Uterus (tissue), 4 donors: ENCODE data around the gene GMEB2. TPM values are rescaled to one million over a fixed set of nuclear protein-coding genes. Genes with fewer than 3 reads are reported as not detected.
A peak's percentile ranks its signal among the peaks of the same experiment; 100 is the strongest.

Experiments used
- DNase-seq, 2 donors: peaks; one replicate each; pipeline ENCODE4 v3.0.0-alpha.2; 2019 to 2020
- H3K27ac ChIP-seq, 2 donors: fragments of 200-600 bp; sonication (generic); 1 replicate in 1 of 2; 2 replicates in 1 of 2; pipeline ENCODE4 v1.5.1; 2016 to 2018
- H3K27me3 ChIP-seq, 2 donors: fragments of 200-600 bp; sonication (generic); one replicate each; pipeline ENCODE4 v1.5.1; 2018 to 2019; ENCODE audit warnings: control low read depth in 1 of 2
- H3K36me3 ChIP-seq, 2 donors: fragments of 200-600 bp; sonication (generic); one replicate each; pipeline ENCODE4 v1.5.1; 2019; ENCODE audit warnings: control low read depth in 1 of 2
- H3K4me1 ChIP-seq, 2 donors: fragments of 200-600 bp; sonication (generic); one replicate each; pipeline ENCODE4 v1.5.1; 2018 to 2019; ENCODE audit warnings: control low read depth in 1 of 2
- H3K4me3 ChIP-seq, 2 donors: fragments of 200-600 bp; sonication (generic); 1 replicate in 1 of 2; 2 replicates in 1 of 2; pipeline ENCODE4 v1.5.1; 2018 to 2019; ENCODE audit warnings: mild to moderate bottlenecking in 1 of 2
- H3K9me3 ChIP-seq, 2 donors: fragments of 200-600 bp; sonication (generic); one replicate each; pipeline ENCODE4 v1.5.1; 2019; ENCODE audit warnings: control low read depth in 1 of 2
- POLR2A ChIP-seq, 2 donors: fragments of 450-650 bp; IDR thresholded peaks; one replicate each; pipeline ENCODE4 v1.6.1; 2016; ENCODE audit warnings: antibody characterized with exemption in 2 of 2, mild to moderate bottlenecking in 1 of 2, moderate library complexity in 1 of 2
- intact Hi-C: fragments of 100-400 bp; cut with DNase I; formaldehyde crosslinking; loops from one replicate; pipeline ENCODE4 v1.15.1; 2023; ENCODE audit warnings: low total_unique reads
- total RNA-seq, 4 donors: library from RNA; depleted of rRNA in 3 of 4; stranded (reverse); fragments of >200 nt in 3 of 4; gene quantifications; one replicate each; pipeline versions ENCODE4 v1.1.0 to v1.2.4, GENCODE V29; 2014 to 2023
- TF ChIP-seq, protein P1 (sequence below), 4 experiments: fragments of 200-600 bp in 2 of 4; fragments of 450-650 bp in 2 of 4; sonication (generic) in 2 of 4; IDR thresholded peaks; one replicate each; pipeline ENCODE4 v1.5.1; 2016 to 2019; ENCODE audit warnings: antibody characterized with exemption in 4 of 4, mild to moderate bottlenecking in 2 of 4, moderate library complexity in 1 of 4
- donor health status: DM: yes; HTN: yes; CAD: no.

GMEB2 gene
- total RNA-seq, 4 donors from 2014 or later: 2.1 to 24.8 (median 11.5) TPM

DNA sequence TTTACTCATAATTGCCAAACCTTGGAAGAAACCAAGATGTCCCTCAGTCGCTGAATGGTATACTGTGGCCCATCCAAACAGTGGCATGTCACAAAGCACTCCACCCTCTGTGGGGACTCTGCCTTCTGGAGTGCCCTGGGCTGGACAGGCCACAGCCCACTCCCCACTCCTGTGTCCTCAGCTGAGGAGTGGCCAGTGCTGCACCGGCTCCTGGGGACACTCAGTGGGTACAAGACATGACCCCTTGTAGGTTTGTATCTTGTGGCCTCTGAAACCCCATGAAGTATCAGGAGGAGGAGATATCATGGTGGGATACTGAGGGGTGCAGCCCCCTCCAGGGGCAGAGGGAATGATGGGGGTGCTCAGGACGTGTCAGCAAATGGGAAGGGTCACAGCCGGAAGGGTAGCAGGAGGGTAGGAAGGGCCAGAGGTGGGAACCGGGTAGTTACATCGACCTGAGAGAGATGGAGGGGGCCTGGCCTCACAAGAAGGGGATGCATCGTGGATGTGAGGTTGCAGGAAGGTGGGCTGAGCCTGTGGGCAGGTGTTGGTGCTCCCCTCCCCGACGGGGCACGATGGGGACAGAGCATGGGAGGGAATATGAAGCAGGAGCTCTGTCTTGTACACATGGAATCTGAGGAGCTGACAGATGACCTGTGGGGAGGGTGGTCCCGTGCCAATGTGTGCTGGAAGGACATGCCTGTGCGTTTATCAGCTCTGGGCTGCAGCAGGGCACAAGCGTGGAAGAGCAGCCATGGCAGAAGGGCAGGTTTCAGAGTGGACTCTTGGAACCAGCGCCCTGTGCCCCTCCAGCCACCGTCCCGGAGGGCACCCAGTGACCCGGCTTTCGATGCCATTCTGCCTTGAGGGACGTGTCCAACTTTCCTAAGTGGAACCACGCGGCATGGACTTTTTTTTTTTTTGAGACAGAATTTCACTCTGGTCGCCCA lies 41.0 kb downstream of the GMEB2 start:
- Histone ChIP-seq H3K27ac (no peak overlapping the region), H3K9me3 (no peaks in the 10 kb centered on the region), H3K4me1 (no peaks in the 10 kb centered on the region), H3K36me3 (no peaks in the 10 kb centered on the region), H3K4me3 (no peak overlapping the region), H3K27me3 (no peaks in the 10 kb centered on the region)
- intact Hi-C loops: no loop called here
- no peak for DNase-seq
- no peak for TF ChIP-seq POLR2A (IDR thresholded peaks at IDR 0.05)
- TF ChIP-seq, protein P1, sequence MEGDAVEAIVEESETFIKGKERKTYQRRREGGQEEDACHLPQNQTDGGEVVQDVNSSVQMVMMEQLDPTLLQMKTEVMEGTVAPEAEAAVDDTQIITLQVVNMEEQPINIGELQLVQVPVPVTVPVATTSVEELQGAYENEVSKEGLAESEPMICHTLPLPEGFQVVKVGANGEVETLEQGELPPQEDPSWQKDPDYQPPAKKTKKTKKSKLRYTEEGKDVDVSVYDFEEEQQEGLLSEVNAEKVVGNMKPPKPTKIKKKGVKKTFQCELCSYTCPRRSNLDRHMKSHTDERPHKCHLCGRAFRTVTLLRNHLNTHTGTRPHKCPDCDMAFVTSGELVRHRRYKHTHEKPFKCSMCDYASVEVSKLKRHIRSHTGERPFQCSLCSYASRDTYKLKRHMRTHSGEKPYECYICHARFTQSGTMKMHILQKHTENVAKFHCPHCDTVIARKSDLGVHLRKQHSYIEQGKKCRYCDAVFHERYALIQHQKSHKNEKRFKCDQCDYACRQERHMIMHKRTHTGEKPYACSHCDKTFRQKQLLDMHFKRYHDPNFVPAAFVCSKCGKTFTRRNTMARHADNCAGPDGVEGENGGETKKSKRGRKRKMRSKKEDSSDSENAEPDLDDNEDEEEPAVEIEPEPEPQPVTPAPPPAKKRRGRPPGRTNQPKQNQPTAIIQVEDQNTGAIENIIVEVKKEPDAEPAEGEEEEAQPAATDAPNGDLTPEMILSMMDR (IDR thresholded peaks at IDR 0.05): no peak

DNA sequence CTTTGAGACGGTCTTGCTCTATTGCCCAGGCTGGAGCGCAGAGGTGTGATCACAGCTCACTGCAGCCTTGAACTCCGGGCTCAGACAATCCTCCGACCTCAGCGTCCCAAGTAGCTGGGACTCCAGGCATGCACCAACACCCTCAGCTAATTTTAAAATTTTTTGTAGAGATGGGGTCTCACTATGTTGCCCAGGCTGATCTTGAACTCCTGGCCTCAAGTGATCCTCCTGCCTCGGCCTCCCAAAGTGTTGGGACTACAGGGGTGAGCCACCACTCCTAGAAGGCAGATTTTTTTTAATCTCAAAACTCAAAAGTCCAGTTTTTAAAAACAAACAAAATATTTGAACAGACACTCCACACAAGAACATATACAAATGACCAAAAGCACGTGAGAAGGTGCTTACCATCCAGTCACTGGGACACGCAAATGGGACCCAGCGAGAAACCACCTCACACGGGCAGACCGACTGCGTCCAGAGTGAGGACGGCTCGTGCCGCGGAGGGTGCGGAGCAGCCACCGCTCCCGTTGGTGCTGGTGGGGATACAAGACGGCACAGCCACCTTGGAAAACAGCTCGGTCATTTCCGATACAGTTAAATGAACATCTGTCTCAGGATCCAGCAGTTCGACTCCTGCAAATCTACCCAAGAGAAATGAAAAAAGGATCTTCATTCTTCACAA lies 44.4 kb downstream of the GMEB2 start:
- H3K36me3 ChIP-seq: no peaks in the 10 kb centered on the region
- H3K4me3 ChIP-seq: no peak overlapping the region
- no peaks in the 10 kb centered on the region for H3K4me1 ChIP-seq
- no peak for TF ChIP-seq POLR2A (IDR thresholded peaks at IDR 0.05)
- TF ChIP-seq, protein P1 (IDR thresholded peaks at IDR 0.05): no peak
- H3K27me3 ChIP-seq: no peaks in the 10 kb centered on the region
- DNase-seq: no peak
- intact Hi-C loops: no loop called here
- no peak overlapping the region for H3K27ac ChIP-seq
- H3K9me3 ChIP-seq: no peaks in the 10 kb centered on the region

DNA sequence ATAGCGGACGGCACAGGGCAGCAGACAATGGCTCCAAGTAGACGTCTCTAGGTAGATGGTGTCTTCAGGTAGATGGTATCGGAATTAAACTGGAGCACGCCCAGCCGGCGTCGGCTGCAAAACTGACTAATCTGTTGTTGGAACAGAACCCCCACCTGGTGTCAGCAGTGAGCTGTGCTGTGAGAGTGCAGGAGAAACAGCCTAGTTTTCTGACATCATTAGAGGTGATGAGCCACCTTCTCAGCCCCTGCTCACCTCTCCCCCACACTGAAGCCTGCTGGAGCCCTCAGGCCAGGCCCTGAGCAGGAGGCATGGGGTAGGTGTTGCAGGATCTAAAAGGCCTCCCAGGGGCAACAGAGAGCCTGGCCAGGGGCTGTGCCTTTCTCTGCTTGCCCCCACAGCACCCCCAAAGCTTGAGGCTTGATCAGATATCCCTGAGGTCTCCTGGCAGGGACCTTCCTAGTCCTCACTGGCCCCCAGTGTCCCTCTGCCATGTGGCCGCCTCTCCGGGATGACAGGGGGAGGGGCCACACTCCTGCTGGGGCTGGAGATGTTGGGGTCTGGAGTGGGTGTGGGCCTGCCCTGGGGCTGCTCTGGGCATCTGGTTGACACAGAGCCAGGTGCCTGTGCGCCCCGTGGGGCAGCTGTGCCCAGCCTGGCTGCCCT lies 46.0 kb downstream of the GMEB2 start:
- peak in 1 of 2 donors; percentile 19 for DNase-seq
- intact Hi-C loops: no loop called here

DNA sequence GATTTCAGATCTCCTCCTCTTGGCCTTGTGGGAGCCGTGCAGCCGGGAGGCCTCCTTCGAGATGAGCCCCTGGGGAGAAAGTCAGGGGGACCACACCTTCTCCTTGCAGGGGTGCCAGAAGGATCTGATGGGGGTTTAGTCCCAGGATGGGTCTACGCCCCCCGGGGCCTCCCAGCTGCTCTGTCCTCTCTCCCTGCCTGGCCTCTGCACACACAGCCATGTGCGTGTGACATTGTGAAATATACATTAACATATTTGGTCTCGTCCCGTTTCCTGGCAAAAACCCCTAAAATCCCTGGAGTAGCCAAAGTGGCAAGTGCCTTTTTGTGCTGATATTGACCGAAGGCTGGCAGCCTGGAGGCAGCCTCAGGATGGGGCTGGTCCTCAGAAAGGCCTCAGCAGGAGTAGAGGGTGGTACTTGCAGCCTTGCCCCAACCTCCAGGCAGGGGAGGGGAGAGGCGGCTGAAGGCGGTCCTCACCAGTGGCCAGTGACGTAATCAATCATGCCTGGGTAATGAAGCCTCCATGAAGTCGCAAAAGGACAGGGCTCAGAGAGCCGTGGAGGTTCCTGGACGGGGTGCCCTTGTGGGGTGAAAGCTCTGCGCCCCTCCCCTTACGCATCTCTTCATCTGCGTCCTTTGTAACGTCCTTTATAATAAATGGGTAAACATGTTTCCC lies 47.7 kb downstream of the GMEB2 start:
- DNase-seq: no peak
- no peak for TF ChIP-seq POLR2A (IDR thresholded peaks at IDR 0.05)
- TF ChIP-seq, protein P1 (IDR thresholded peaks at IDR 0.05): no peak
- no peak overlapping the region for H3K27ac ChIP-seq
- H3K27me3 ChIP-seq: no peaks in the 10 kb centered on the region
- no peak overlapping the region for H3K4me3 ChIP-seq
- no peaks in the 10 kb centered on the region for H3K4me1 ChIP-seq
- no peaks in the 10 kb centered on the region for H3K9me3 ChIP-seq
- intact Hi-C loops: no loop called here
- no peaks in the 10 kb centered on the region for H3K36me3 ChIP-seq

More for the DNA sequence above, 46.0 kb downstream of the GMEB2 start:
- TF ChIP-seq, protein P1 (IDR thresholded peaks at IDR 0.05): peak in 1 of 4 experiments; percentile 6
- TF ChIP-seq POLR2A (IDR thresholded peaks at IDR 0.05): no peak
- Histone ChIP-seq H3K9me3 (no peaks in the 10 kb centered on the region), H3K4me3 (no peak overlapping the region), H3K4me1 (no peaks in the 10 kb centered on the region), H3K27me3 (no peaks in the 10 kb centered on the region), H3K36me3 (no peaks in the 10 kb centered on the region), H3K27ac (no peak overlapping the region)
